NCI-H2029 (cell line): ENCODE data around the gene HS6ST2.

Experiments
- DNase-seq: peaks from one replicate; lab custom pipeline; 2025; lab: John Stamatoyannopoulos, UW

Gene HS6ST2

GRCh38 chrX:132673331-132673730 lies 285.1 kb downstream of the HS6ST2 start:
- no peak for DNase-seq

- DNase-seq = no peak
Measured at GRCh38 chrX:132671229-132671641, 287.2 kb downstream of the HS6ST2 start.

- DNase-seq = no peak
Measured at GRCh38 chrX:132669142-132669541, 289.3 kb downstream of the HS6ST2 start.

DNA sequence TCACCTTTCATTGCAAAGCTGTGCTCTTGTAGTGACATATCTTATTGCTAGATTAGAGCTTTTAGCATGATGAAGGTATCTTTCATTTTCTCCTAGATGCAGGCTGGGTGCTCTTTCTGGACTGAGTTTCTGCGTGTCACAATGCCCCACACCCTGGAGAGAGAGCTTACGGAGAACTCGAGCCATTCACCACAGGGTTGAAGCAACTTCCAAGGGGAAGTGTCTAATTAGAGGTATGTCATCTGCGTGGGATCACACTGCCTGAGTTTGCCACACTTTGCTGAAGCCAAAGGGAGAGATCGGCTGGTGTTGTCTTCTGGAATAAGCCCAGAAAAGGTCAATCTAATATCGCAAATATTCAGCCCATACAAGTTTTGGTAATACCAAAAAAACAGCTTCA lies 290.3 kb downstream of the HS6ST2 start:
- no peak for DNase-seq

GRCh38 chrX:132665676-132666075 lies 292.8 kb downstream of the HS6ST2 start:
- no peak for DNase-seq

- DNase-seq = no peak
Measured at GRCh38 chrX:132664273-132664672, 294.2 kb downstream of the HS6ST2 start.

DNA sequence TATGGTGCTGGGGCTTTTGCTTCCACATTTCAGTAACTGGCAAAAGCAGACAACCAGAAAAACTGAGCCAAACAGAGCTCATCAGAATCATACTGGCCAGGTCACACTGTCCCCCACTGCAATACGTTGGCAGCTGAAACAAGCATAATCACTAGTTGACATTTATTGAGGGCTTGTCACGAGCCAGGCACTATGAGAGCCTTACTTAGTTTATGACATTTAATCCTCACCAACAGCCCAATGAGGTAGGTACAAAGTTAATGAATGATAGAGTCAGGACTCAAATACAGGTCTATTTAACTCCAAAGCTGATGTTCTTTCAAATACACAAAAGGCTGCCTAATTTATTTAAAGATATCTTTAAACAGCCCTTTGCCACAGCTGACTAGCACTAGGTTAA lies 295.6 kb downstream of the HS6ST2 start:
- no peak for DNase-seq

GRCh38 chrX:132657876-132658275 lies 300.6 kb downstream of the HS6ST2 start:
- no peak for DNase-seq

DNA sequence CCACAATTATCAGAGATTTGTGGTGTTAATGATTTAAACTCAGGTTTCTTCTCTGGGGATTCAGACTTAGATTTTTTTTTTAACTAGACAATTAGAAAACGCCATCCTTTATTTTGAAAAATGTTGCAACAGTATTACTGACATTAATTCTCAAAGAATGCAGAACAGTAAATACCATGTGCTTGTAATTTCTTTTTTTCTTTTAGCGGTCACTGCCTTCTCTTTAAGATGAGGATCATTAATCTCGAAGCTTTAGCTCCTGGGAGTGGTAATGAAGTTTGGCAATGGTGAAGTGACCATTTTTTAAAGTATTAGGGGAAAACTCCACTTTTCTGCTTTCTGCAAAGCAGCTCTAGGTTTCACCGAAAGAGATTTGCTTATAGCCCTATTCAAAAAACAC lies 305.6 kb downstream of the HS6ST2 start:
- no peak for DNase-seq

DNA sequence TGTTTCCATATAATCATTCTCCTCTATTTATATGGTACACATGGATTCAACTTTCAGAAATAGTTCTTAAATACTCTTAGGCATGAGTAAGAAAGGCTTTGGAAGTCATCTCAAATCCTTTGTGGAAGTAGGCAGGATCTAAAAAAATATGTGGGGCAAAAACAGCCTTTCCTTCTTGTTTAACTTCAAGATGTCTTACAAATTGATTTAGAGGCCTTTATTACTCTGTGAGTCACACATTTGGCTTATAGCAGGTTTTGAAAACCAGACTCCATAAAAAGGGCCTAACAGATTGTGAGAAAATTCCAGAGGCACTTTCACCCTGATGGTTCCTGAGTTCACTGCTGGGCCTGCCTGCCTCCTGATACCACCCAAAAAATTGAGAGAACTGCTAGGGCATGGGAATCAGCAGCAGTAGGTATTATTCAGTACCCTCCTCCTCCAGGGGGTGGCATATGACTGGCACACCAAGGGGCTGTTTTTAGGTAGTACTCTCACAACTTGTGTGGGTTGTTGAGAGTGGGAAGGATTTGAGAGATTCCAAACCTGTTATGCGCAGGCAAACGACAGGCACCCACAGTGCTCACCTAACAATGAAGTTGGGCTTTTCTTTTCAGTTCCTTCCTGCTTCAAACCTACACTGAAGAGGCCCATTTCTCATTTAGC lies 306.9 kb downstream of the HS6ST2 start:
- no peak for DNase-seq

GRCh38 chrX:132648895-132649294 lies 309.5 kb downstream of the HS6ST2 start:
- no peak for DNase-seq

DNA sequence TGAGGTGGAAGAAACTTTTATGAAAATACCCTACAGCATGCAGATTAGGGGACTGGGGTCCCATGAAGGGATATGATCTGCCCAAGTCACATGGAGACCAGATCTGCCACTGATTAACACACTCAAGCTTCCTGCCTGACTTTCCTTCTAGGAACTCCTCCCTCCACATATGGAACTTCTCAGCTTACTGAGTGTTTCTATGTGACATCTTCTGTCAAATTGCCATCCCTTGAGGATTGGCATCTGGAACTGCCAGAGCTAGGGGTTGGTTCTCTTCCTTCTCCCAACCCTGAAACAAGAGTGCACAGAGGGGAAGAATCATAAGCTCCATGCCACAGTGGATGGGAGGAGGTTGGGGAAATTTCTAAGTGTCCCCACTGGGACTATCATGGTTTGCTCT lies 319.0 kb downstream of the HS6ST2 start:
- DNase-seq = no peak

- DNase-seq = no peak
Measured at GRCh38 chrX:132638313-132638712, 320.1 kb downstream of the HS6ST2 start.

DNA sequence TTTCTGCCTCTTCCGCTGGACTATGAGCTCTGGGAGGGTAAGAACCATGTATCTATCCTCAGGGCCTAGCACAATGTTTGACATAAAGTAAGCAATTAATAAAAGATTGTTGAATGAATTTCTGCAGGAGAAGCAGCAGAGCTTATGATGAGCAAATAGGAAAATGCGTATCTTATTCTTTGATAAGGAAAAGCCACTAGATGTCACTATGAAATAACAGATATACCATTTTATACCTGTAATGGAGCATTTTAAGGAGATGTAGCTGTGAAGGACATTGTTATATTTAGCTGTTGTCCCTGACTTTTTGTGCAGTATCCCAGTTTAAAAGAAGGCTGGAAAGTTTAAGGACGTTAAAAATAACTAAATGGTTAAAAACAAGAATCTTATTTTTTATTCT lies 322.3 kb downstream of the HS6ST2 start:
- peak; percentile 1 for DNase-seq

DNA sequence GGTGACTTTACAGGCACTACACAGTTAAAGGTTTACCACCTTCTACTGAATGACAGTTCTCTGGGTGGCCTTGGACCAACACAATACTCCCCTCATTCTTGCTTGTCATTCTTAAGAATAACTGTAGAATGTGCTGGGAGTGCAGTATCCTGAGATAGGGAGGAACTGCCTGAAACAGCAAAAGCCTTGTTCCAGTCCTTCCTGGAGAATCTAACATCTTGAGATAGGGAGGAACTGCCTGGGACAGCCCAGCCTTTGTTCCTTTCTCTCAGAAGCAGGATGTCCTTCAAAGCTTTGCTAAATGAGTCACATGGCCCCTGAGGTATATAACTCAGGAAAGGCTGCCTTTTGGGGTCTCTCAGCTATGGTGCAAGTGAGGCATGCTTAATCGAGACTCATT lies 323.9 kb downstream of the HS6ST2 start:
- DNase-seq = no peak

- no peak for DNase-seq
Measured at GRCh38 chrX:132631579-132632232, 326.7 kb downstream of the HS6ST2 start.

GRCh38 chrX:132624466-132624865 lies 334.0 kb downstream of the HS6ST2 start:
- no peak for DNase-seq

- DNase-seq = no peak
Measured at GRCh38 chrX:132623942-132624341, 334.5 kb downstream of the HS6ST2 start.

DNA sequence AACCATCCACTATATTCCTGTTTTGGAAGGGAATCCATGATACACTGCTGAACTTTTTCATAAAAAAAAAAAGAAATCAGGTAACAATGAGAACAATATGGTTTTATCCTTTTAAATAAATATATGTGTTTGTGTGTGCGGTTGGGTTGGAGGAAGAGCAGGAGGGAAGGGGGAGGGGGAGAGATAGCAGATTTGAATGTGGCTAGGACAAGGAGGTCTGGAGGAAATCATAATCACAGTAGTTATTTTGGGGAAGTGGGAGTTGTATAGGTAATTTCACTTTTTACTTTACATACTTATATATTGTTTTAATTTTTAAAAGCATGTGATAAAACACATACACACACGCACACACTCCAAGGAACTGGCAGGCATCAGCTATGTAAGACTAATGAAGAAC lies 335.1 kb downstream of the HS6ST2 start:
- DNase-seq = no peak

GRCh38 chrX:132622130-132622529 lies 336.3 kb downstream of the HS6ST2 start:
- no peak for DNase-seq

DNA sequence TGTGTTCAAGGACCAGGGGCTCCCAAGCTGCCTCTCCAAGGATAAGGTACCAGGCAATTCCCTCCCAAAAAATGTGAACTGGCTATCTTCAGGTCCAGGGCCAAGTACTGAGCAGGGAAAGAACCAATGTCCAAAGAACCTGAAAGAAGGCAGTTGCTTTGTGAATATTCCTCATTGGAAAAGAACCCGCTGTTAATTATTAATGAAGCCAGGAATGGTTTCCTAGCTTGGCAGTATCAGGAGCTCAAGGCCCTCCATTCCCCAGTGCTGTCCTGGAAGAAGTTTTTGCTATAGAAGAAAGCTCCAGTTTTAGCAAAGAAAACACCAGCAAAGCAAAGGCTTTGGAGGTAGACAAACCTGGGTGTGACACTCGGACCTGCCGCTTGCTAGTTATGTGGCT lies 339.6 kb downstream of the HS6ST2 start:
- DNase-seq = no peak

- DNase-seq = no peak
Measured at GRCh38 chrX:132615391-132616131, 342.9 kb downstream of the HS6ST2 start.

DNA sequence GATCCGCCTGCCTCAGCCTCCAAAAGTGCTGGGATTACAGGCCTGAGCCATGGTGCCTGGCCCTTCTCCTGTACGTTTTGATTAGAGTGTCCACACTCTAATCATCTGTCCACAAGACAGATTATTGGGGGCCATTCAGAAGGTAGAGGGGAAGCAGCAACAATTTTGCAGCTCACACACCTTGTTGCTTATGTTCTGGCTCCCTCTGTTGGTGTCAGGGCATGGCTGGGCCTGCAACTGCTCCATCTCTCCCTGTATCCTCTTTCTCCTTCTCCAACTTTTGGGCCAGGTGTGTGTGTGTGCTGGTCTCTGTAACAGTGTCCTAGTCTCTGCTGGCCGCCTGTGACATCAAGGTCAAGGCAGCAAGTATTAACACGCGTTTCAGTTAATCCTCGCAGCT lies 344.1 kb downstream of the HS6ST2 start:
- no peak for DNase-seq
